Lower lobe of right lung (tissue), 2 donors: ENCODE results near the gene PTPN20. TPM values are rescaled to one million over a fixed set of nuclear protein-coding genes. Genes with fewer than 3 reads are reported as not detected.
"Not testable (repeated sequence)": the region's sequence is repeated elsewhere in the genome, so short reads cannot be mapped to it uniquely, and the experiment has no call there.

Experiments used
- ATAC-seq, 2 donors: fragments of 200-7000 bp; cut with Tn5 transposase; one replicate each; pipeline ENCODE4 v1.9.1; 2020 to 2022; ENCODE audit warnings: mild to moderate bottlenecking in 2 of 2, moderate library complexity in 2 of 2
- DNase-seq: peaks from one replicate; pipeline ENCODE4 v3.0.0-alpha.2; 2020
- H3K27ac ChIP-seq: fragments of 200-600 bp; one replicate; pipeline ENCODE4 v1.8.0; 2022
- H3K27me3 ChIP-seq: fragments of 200-600 bp; one replicate; pipeline ENCODE4 v1.8.0; 2022; ENCODE audit warnings: low read depth
- H3K36me3 ChIP-seq: fragments of 200-600 bp; one replicate; pipeline ENCODE4 v1.8.0; 2022; ENCODE audit warnings: mild to moderate bottlenecking
- H3K4me1 ChIP-seq: fragments of 200-600 bp; one replicate; pipeline ENCODE4 v1.8.0; 2022
- H3K4me3 ChIP-seq: fragments of 200-600 bp; one replicate; pipeline ENCODE4 v1.8.0; 2022; ENCODE audit warnings: mild to moderate bottlenecking
- H3K9me3 ChIP-seq: fragments of 200-600 bp; one replicate; pipeline ENCODE4 v1.8.0; 2022
- intact Hi-C: fragments of 100-400 bp; cut with DNase I; formaldehyde crosslinking; loops from one replicate; pipeline ENCODE4 v1.11.0; 2022
- total RNA-seq: library from RNA; stranded (reverse); fragmentation: NEBNext Ultra II Directional; extraction: Animal tissue kit (Norgen Biotek cat#: 25700); gene quantifications from one replicate; pipeline ENCODE4 v1.2.1, GENCODE V29; 2021
- TF ChIP-seq, protein P1 (sequence below): fragments of 200-600 bp; IDR thresholded peaks from one replicate; pipeline ENCODE4 v1.8.0; 2022; ENCODE audit warnings: antibody characterized with exemption, mild to moderate bottlenecking
- donor health status: DM: no; HTN: yes; CAD: no; lungs with severe emphysema.

Gene PTPN20
- total RNA-seq, 1 donor from 2014 or later: 4.0 TPM

DNA sequence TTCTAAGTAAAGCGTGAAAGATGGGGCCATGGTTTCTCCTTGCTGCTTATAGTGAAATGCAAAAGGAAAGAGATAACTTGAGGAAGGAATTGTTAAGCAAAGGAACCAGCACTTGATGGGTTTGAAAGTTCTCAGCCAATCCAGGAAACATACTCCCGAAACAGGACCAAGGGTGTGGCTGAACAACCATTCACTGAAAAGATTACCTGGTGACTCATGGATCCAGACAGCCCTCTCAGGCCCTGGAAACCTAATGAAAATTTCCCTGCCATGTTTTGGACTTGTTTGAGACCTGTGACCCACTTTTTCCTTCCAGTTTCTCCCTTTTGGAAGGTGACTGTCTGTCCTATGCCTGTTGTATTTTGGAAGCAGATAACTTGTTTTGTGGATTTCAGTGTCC, 11.3 kb downstream of the PTPN20 start:
- ATAC-seq: peak in 1 of 2 donors; percentile 25
- H3K9me3 ChIP-seq, intact Hi-C loops, H3K36me3 ChIP-seq, DNase-seq, H3K4me1 ChIP-seq, H3K4me3 ChIP-seq, H3K27ac ChIP-seq, H3K27me3 ChIP-seq: not testable (repeated sequence)

DNA sequence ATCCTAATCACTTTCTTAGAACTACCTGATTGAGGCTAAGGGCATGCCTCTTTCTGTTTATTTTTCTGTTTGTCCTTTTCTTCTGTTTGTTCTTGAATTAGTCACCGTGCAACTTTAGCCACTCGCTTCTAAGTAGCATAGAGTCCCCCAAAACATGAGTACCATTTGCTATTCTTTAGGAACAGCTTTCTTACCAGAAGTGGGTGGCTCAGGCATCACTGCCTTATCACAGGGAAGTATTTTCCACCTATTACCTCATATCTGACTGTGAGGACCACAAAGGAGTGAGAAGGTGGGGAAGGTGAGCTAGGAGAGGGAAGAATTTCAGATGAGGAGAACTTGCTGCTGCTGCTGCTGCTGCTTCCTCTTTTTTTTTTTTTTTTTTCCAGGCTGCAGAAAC, 13.9 kb downstream of the PTPN20 start:
- peak; percentile 51 to 61 for ATAC-seq
- H3K27ac ChIP-seq, intact Hi-C loops, H3K4me1 ChIP-seq, DNase-seq, H3K36me3 ChIP-seq, H3K27me3 ChIP-seq, H3K4me3 ChIP-seq, H3K9me3 ChIP-seq: not testable (repeated sequence)

DNA sequence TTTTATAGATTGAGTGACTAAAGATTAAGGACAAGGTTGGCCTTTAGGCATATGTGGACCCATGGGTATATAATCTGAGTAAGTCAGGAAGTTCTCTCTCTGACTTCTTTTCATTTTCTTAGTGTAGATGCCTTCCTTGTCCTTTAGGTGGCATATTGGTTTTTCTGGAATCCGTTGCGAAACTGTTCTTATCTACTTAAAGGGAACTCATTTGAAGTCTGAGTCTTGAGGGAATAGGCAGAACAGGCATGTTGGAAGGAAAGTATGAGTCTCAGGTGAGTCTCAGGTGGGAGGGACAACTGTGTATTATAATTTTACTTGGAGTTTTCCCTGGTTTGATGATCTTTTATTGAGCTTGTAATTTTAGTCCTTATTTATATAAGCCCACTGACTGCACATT, 14.6 kb downstream of the PTPN20 start:
- DNase-seq, H3K9me3 ChIP-seq, H3K36me3 ChIP-seq, H3K4me1 ChIP-seq, intact Hi-C loops, H3K27ac ChIP-seq, H3K4me3 ChIP-seq, H3K27me3 ChIP-seq: not testable (repeated sequence)
- TF ChIP-seq, protein P1, sequence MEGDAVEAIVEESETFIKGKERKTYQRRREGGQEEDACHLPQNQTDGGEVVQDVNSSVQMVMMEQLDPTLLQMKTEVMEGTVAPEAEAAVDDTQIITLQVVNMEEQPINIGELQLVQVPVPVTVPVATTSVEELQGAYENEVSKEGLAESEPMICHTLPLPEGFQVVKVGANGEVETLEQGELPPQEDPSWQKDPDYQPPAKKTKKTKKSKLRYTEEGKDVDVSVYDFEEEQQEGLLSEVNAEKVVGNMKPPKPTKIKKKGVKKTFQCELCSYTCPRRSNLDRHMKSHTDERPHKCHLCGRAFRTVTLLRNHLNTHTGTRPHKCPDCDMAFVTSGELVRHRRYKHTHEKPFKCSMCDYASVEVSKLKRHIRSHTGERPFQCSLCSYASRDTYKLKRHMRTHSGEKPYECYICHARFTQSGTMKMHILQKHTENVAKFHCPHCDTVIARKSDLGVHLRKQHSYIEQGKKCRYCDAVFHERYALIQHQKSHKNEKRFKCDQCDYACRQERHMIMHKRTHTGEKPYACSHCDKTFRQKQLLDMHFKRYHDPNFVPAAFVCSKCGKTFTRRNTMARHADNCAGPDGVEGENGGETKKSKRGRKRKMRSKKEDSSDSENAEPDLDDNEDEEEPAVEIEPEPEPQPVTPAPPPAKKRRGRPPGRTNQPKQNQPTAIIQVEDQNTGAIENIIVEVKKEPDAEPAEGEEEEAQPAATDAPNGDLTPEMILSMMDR: peak; percentile 16
- ATAC-seq: peak; percentile 83 to 88

DNA sequence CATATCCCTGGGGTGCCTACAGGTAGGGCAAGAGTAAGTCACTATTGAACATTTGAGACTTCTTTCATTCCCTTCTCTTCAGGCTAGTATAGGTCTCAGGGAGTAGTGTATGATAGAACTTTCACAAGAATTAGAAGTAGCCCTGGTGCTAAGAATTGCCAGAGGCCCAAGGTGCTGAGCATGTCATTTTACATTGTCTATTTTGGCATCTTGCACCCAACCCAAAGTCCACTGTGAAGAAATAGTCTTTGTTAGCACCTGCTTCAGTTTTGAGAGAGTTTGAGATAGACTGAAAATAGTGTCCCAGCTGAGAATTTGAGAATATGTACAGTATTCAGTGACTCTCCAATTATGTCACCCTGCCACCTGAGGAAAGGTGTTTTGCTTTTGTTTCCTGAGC, 17.6 kb downstream of the PTPN20 start:
- H3K27ac ChIP-seq, H3K4me3 ChIP-seq, H3K36me3 ChIP-seq, intact Hi-C loops, ATAC-seq, DNase-seq, H3K27me3 ChIP-seq, H3K4me1 ChIP-seq, H3K9me3 ChIP-seq: not testable (repeated sequence)

DNA sequence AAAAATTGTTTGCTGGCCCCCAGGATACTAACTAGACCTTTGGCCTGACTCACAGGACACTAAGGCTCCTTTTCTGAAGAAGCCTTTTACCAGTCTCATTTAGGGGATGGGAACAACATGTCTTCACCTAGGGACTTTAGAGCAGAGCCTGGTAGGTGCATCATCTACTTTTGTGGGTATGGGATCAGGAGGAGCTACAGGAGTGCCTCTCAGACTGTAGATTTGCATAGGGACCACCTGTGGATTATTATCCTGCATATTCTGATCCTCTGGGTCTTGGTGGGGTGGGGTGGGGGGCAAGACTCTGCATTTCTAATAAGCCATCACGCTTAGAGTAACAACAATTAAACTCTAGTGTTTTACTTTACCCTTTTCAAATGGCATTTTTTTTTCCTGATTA, 21.2 kb downstream of the PTPN20 start:
- H3K9me3 ChIP-seq, DNase-seq, H3K4me1 ChIP-seq, H3K27me3 ChIP-seq, H3K4me3 ChIP-seq, H3K27ac ChIP-seq, intact Hi-C loops, ATAC-seq, H3K36me3 ChIP-seq: not testable (repeated sequence)

DNA sequence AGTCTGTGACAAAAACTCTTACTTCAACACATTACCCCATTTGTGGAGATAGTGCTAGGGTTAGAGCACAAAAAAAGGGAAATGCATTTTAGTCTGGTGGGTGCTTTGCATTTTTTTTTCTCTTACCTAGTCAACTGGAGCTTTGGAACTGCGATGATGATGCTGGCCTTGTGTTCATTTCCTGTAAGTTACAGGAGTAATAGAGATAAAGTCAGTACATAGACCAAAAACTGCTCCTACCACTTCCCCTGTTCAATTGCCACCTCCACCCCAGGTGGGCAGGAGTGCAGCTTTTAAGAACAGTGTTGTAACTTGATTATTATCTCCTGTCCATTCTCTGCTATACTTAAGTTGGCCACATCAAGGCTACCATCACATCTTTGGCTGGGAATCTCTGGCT, 29.9 kb downstream of the PTPN20 start:
- H3K9me3 ChIP-seq, H3K4me1 ChIP-seq, H3K27ac ChIP-seq, DNase-seq, intact Hi-C loops, H3K36me3 ChIP-seq, H3K4me3 ChIP-seq, ATAC-seq, H3K27me3 ChIP-seq: not testable (repeated sequence)

- peak in 1 of 2 donors; percentile 37 for ATAC-seq
- H3K27ac ChIP-seq, H3K36me3 ChIP-seq, DNase-seq, H3K4me1 ChIP-seq, H3K27me3 ChIP-seq, H3K9me3 ChIP-seq, H3K4me3 ChIP-seq, intact Hi-C loops: not testable (repeated sequence)
Observed at GRCh38 chr10:46948687-46949518, 37.7 kb downstream of the PTPN20 start.

DNA sequence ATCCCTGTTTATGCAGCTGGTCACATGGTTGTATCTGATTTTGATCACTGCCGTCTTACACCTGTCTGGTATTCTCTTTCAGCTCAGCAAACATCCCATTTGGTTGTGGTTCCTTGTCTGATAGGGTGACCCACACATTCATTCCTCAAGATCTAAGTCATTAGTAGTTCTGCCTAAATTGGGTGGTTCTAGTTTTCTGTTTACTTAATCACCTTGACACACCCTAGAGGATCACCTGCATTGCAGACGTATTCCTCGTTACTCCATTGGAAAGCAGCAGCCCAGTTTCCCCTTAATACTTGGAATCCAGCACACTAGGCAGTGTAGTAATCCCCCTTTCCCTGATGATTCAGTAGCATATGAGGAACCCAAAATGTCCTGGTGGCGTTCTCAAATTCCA, 41.3 kb downstream of the PTPN20 start:
- intact Hi-C loops, H3K9me3 ChIP-seq, DNase-seq, ATAC-seq, H3K27ac ChIP-seq, H3K4me1 ChIP-seq, H3K36me3 ChIP-seq, H3K27me3 ChIP-seq, H3K4me3 ChIP-seq: not testable (repeated sequence)

DNA sequence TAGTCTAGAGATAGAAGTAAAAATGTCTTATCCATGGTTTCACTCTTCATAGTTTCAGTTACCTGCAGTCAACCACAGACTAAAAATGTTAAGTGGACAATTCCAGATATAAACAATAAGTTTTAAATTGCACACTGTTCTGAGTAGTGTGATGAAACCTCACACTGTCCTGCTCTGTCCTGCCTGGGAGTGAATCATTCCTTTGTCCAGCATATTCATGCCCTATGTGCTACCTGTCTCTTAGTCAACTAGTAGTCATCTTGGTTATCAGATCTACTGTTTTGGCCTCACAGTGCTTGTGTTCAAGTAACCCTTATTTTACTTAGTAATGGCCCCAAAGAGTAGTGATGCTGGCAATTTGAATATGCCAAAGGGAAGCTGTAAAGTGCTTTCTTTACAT, 49.5 kb downstream of the PTPN20 start:
- ATAC-seq, H3K9me3 ChIP-seq, DNase-seq, H3K27ac ChIP-seq, H3K4me3 ChIP-seq, H3K27me3 ChIP-seq, H3K4me1 ChIP-seq, H3K36me3 ChIP-seq, intact Hi-C loops: not testable (repeated sequence)

GRCh38 chr10:46963356-46963755, 52.1 kb downstream of the PTPN20 start:
- ATAC-seq, H3K4me3 ChIP-seq, H3K27ac ChIP-seq, H3K9me3 ChIP-seq, H3K4me1 ChIP-seq, DNase-seq, H3K27me3 ChIP-seq, intact Hi-C loops, H3K36me3 ChIP-seq: not testable (repeated sequence)

DNA sequence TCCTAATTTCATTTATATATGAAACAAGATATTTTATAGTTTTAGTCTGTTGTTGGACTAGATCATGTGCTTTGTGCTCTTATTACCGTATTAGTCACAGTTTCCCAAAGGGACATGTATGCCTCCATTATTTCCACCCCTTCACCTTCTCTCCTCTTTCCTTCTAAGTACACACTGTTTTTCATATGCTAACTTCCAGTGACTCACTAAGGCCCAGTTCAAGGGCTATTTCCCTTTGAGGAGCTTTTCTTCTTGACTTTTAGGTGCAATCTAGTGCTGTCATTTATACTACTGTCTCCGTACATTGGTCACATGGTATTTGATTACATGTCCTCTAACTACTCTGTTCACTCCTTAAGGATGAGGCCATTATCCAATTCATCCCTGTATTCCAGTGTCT, 55.8 kb downstream of the PTPN20 start:
- DNase-seq: not testable (repeated sequence)

GRCh38 chr10:46980223-46980622, 69.0 kb downstream of the PTPN20 start:
- H3K27ac ChIP-seq, H3K4me3 ChIP-seq, H3K9me3 ChIP-seq, intact Hi-C loops, ATAC-seq, DNase-seq, H3K4me1 ChIP-seq, H3K36me3 ChIP-seq, H3K27me3 ChIP-seq: not testable (repeated sequence)

More for the DNA sequence above, 55.8 kb downstream of the PTPN20 start:
- intact Hi-C loops, H3K27me3 ChIP-seq, H3K36me3 ChIP-seq, H3K4me1 ChIP-seq, ATAC-seq, H3K27ac ChIP-seq, H3K9me3 ChIP-seq, H3K4me3 ChIP-seq: not testable (repeated sequence)

GRCh38 chr10:46987233-46987924, 76.2 kb downstream of the PTPN20 start:
- DNase-seq, H3K27me3 ChIP-seq, H3K27ac ChIP-seq, H3K4me3 ChIP-seq, intact Hi-C loops, H3K4me1 ChIP-seq, H3K9me3 ChIP-seq, H3K36me3 ChIP-seq: not testable (repeated sequence)
- ATAC-seq: peak; percentile 97
